IPS-18a (cell line): ENCODE measurements around the gene ARSG.

ENCODE experiments used
- H3K27ac ChIP-seq: one replicate; pipeline ENCODE4 v1.5.1; 2013; ENCODE audit warnings: low read length
- H3K27me3 ChIP-seq: one replicate; pipeline ENCODE4 v1.6.1; 2013; ENCODE audit warnings: mild to moderate bottlenecking, low read length; ENCODE audit not compliant: control insufficient read depth, insufficient read depth
- H3K36me3 ChIP-seq: one replicate; pipeline ENCODE4 v1.6.1; 2013; ENCODE audit warnings: low read depth, low read length; ENCODE audit not compliant: control insufficient read depth
- H3K4me1 ChIP-seq: one replicate; pipeline ENCODE4 v1.6.1; 2013; ENCODE audit warnings: low read depth, low read length; ENCODE audit not compliant: control insufficient read depth
- H3K4me3 ChIP-seq: one replicate; pipeline ENCODE4 v1.5.1; 2013; ENCODE audit warnings: low read length
- H3K9ac ChIP-seq: one replicate; pipeline ENCODE4 v1.6.1; 2013; ENCODE audit warnings: mild to moderate bottlenecking, low read length, moderate library complexity
- H3K9me3 ChIP-seq: one replicate; pipeline ENCODE4 v1.6.1; 2013; ENCODE audit warnings: low read depth, low read length; ENCODE audit not compliant: control insufficient read depth

Gene ARSG

GRCh38 chr17:68383443-68384321 is 92.4 kb downstream of the ARSG start:
- no peak overlapping the region for H3K27ac ChIP-seq
- no peak overlapping the region for H3K9ac ChIP-seq
- no peaks in the 10 kb centered on the region for H3K9me3 ChIP-seq

GRCh38 chr17:68384471-68384870 is 93.2 kb downstream of the ARSG start:
- H3K9me3 ChIP-seq: no peaks in the 10 kb centered on the region
- no peak overlapping the region for H3K4me3 ChIP-seq
- H3K27me3 ChIP-seq: no peaks in the 10 kb centered on the region
- H3K36me3 ChIP-seq: no peaks in the 10 kb centered on the region
- no peaks in the 10 kb centered on the region for H3K4me1 ChIP-seq
- H3K27ac ChIP-seq: no peak overlapping the region
- no peak overlapping the region for H3K9ac ChIP-seq

More at GRCh38 chr17:68383443-68384321, 92.4 kb downstream of the ARSG start:
- H3K4me1 ChIP-seq: peaks cover under 1% of the 10 kb centered on the region
- no peak overlapping the region for H3K4me3 ChIP-seq
- no peaks in the 10 kb centered on the region for H3K27me3 ChIP-seq
- no peaks in the 10 kb centered on the region for H3K36me3 ChIP-seq

DNA sequence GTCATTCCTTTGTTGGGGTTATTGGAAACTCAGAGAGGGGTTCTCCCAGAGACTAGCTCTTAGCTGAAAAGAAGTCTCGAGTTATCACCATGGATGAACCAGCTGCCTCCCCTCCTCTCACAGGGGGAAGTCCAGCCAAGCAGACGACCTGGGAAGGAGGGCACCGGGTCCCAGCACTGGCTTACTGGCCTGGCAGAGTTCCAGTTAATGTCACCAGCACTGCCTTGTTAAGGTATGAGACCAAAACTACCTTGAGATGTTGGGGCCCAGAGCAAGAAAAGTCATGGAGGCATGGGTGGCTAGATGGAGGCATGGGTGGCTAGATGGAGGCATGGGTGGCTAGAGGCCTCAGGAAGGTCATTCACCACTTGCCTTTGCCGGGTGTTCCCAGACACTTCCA is 93.6 kb downstream of the ARSG start:
- H3K9ac ChIP-seq: no peak overlapping the region
- H3K9me3 ChIP-seq: no peaks in the 10 kb centered on the region
- no peaks in the 10 kb centered on the region for H3K36me3 ChIP-seq
- no peaks in the 10 kb centered on the region for H3K27me3 ChIP-seq
- H3K4me1 ChIP-seq: no peaks in the 10 kb centered on the region
- no peak overlapping the region for H3K4me3 ChIP-seq
- no peak overlapping the region for H3K27ac ChIP-seq

- Histone ChIP-seq H3K9ac (no peak overlapping the region), H3K4me1 (no peaks in the 10 kb centered on the region), H3K27me3 (no peaks in the 10 kb centered on the region), H3K27ac (no peak overlapping the region), H3K4me3 (no peak overlapping the region), H3K36me3 (no peaks in the 10 kb centered on the region), H3K9me3 (no peaks in the 10 kb centered on the region)
Measured at GRCh38 chr17:68385490-68386215, 94.4 kb downstream of the ARSG start.

DNA sequence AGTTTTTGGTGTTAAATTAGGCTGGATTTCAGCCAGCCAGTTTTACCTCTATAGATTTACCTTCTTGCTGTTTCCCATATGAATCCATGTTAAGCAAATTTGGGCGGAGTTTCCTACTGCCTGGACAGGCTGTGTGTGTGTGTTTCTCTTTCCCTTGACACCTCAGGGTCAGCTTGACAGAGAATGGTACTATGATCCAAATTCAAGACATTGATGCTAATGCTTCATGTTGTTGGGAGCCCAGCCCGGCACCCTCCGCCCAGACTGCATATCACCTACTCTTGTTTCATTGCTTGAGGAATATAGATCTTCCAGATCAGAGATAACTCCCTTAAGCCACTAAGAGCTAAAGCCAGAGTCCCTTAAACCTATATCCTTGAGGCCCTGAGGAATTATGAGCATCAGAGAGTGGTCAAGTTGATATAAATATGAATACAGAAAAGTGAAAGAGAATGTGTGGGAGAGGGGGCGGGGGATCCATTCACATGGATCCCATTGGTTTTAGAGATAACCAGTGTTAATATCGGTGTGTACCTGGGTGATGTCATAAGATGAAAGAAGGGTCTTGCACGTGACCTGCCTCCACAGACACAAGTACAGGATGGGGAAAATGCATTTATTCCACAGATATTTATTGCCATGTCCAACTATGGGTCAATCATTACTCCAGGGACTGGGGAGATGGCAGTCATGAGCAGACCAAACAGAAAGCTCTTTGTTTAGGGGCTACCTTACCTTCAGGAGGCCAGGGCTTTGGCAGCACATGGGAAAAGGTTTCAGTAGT is 96.3 kb downstream of the ARSG start:
- Histone ChIP-seq H3K9ac (no peak overlapping the region), H3K36me3 (no peaks in the 10 kb centered on the region), H3K4me1 (no peaks in the 10 kb centered on the region), H3K27ac (no peak overlapping the region), H3K9me3 (no peaks in the 10 kb centered on the region), H3K27me3 (no peaks in the 10 kb centered on the region), H3K4me3 (no peak overlapping the region)

GRCh38 chr17:68389041-68389440 is 97.7 kb downstream of the ARSG start:
- Histone ChIP-seq H3K4me3 (no peak overlapping the region), H3K27ac (no peak overlapping the region), H3K27me3 (no peaks in the 10 kb centered on the region), H3K9me3 (no peaks in the 10 kb centered on the region), H3K4me1 (no peaks in the 10 kb centered on the region), H3K9ac (no peak overlapping the region), H3K36me3 (no peaks in the 10 kb centered on the region)

- H3K4me1 ChIP-seq: no peaks in the 10 kb centered on the region
- H3K9me3 ChIP-seq: no peaks in the 10 kb centered on the region
- no peak overlapping the region for H3K9ac ChIP-seq
- no peak overlapping the region for H3K27ac ChIP-seq
- no peaks in the 10 kb centered on the region for H3K36me3 ChIP-seq
- H3K27me3 ChIP-seq: no peaks in the 10 kb centered on the region
- H3K4me3 ChIP-seq: no peak overlapping the region
Measured at GRCh38 chr17:68390888-68391545, 99.7 kb downstream of the ARSG start.

- Histone ChIP-seq H3K4me1 (no peaks in the 10 kb centered on the region), H3K4me3 (no peak overlapping the region), H3K9me3 (no peaks in the 10 kb centered on the region), H3K36me3 (no peaks in the 10 kb centered on the region), H3K27me3 (no peaks in the 10 kb centered on the region), H3K27ac (no peak overlapping the region), H3K9ac (no peak overlapping the region)
Measured at GRCh38 chr17:68391561-68392268, 100.4 kb downstream of the ARSG start.

DNA sequence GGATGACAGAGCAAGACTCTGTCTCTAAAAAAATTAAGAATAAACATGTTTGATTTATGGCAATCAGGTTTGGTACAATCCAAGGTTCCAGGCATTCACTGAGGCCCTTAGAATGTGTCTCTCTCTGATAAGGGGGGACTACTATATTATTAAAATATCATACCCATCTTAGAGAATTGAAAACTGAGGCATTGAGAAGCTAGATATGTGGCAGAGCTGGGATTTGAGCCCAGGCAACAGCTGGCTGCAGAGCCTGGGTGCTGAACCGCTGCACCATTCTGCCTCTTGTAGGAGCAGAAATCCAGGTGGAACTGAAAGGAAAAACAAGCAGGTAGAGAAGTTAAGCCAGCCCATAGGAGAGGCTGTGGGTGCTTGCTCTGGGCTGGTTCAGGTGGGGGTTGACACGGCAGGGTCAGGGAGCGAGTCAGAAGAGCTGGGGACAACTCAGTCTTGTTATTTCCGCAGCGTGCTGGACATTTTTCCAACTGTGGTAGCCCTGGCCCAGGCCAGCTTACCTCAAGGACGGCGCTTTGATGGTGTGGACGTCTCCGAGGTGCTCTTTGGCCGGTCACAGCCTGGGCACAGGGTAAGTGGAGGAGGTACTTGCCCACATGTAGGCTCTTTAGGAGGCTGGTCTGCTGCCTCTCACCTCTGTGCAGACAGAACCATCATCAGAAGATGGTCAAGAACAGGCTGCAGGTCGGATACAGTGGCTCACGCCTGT is 103.5 kb downstream of the ARSG start:
- H3K27ac ChIP-seq: no peak overlapping the region
- H3K27me3 ChIP-seq: no peaks in the 10 kb centered on the region
- H3K4me1 ChIP-seq: peaks cover 6% of the 10 kb centered on the region
- no peaks in the 10 kb centered on the region for H3K9me3 ChIP-seq
- no peaks in the 10 kb centered on the region for H3K36me3 ChIP-seq
- no peak overlapping the region for H3K9ac ChIP-seq
- no peak overlapping the region for H3K4me3 ChIP-seq
